Mesenchymal stem cell (in vitro differentiated cells and primary cell): ENCODE data around the gene GATA2.

Experiments used
- DNase-seq: peaks from one replicate; pipeline ENCODE4 v3.0.0-alpha.2; 2013
- H2AFZ ChIP-seq: one replicate; pipeline ENCODE4 v1.6.1; 2013; ENCODE audit warnings: low read depth, mild to moderate bottlenecking, control low read depth, inconsistent platforms, low read length, moderate library complexity
- H2AK5ac ChIP-seq: 2 replicates; pipeline ENCODE4 v1.6.1; 2013; ENCODE audit warnings: low read length, moderate library complexity, mild to moderate bottlenecking, inconsistent platforms; ENCODE audit not compliant: severe bottlenecking
- H2BK120ac ChIP-seq: one replicate; pipeline ENCODE4 v1.6.1; 2013; ENCODE audit warnings: low read depth, mild to moderate bottlenecking, inconsistent platforms, low read length, moderate library complexity
- H2BK12ac ChIP-seq, 2 experiments: one replicate each; pipeline ENCODE4 v1.6.1; 2013; ENCODE audit warnings: inconsistent platforms in 2 of 2, low read length in 2 of 2, mild to moderate bottlenecking in 2 of 2, moderate library complexity in 2 of 2, control low read depth in 1 of 2
- H2BK15ac ChIP-seq: one replicate; pipeline ENCODE4 v1.6.1; 2013; ENCODE audit warnings: mild to moderate bottlenecking, low read depth, inconsistent platforms; ENCODE audit not compliant: poor library complexity, severe bottlenecking
- H2BK5ac ChIP-seq: 2 replicates; pipeline ENCODE4 v1.6.1; 2013; ENCODE audit warnings: low read depth, mild to moderate bottlenecking, low read length, control low read depth, inconsistent platforms; ENCODE audit not compliant: poor library complexity, severe bottlenecking
- H3K14ac ChIP-seq, 2 experiments: one replicate each; pipeline ENCODE4 v1.6.1; 2013; ENCODE audit warnings: inconsistent platforms in 2 of 2, low read length in 2 of 2, control low read depth in 1 of 2, mild to moderate bottlenecking in 1 of 2, moderate library complexity in 1 of 2
- H3K18ac ChIP-seq, 2 experiments: one replicate each; pipeline ENCODE4 v1.6.1; 2013; ENCODE audit warnings: inconsistent platforms in 2 of 2, low read length in 2 of 2, control low read depth in 1 of 2, low read depth in 1 of 2, mild to moderate bottlenecking in 1 of 2
- H3K23ac ChIP-seq, 2 experiments: one replicate each; pipeline ENCODE4 v1.6.1; 2013; ENCODE audit warnings: inconsistent platforms in 2 of 2, low read length in 2 of 2, mild to moderate bottlenecking in 2 of 2, moderate library complexity in 2 of 2, control low read depth in 1 of 2
- H3K27ac ChIP-seq: 2 replicates; pipeline ENCODE4 v1.5.1; 2013; ENCODE audit warnings: mild to moderate bottlenecking, moderate library complexity, low read length, control low read depth, inconsistent platforms; ENCODE audit not compliant: poor library complexity, severe bottlenecking
- H3K27me3 ChIP-seq, 2 experiments: 2 replicates each; pipeline versions ENCODE4 v1.6.1 to v1.7.0; 2013; ENCODE audit warnings: low read length in 2 of 2, mild to moderate bottlenecking in 2 of 2, moderate library complexity in 2 of 2, control low read depth in 1 of 2, inconsistent platforms in 1 of 2; ENCODE audit not compliant: control insufficient read depth in 1 of 2, insufficient read depth in 1 of 2
- H3K36me3 ChIP-seq, 2 experiments: 2 replicates each; pipeline versions ENCODE4 v1.6.1 to v1.7.0; 2013; ENCODE audit warnings: low read length in 2 of 2, control low read depth in 1 of 2, inconsistent platforms in 1 of 2, low read depth in 1 of 2, mild to moderate bottlenecking in 1 of 2; ENCODE audit not compliant: insufficient read depth in 2 of 2, control insufficient read depth in 1 of 2
- H3K4ac ChIP-seq, 2 experiments: one replicate each; pipeline ENCODE4 v1.6.1; 2013; ENCODE audit warnings: inconsistent platforms in 2 of 2, low read length in 2 of 2, mild to moderate bottlenecking in 2 of 2, moderate library complexity in 2 of 2, control low read depth in 1 of 2, low read depth in 1 of 2
- H3K4me1 ChIP-seq: 2 replicates; pipeline ENCODE4 v1.6.1; 2013; ENCODE audit warnings: low read depth, low read length, control low read depth; ENCODE audit not compliant: control insufficient read depth, insufficient read depth
- H3K4me2 ChIP-seq: 2 replicates; pipeline ENCODE4 v1.6.1; 2013; ENCODE audit warnings: low read length, mild to moderate bottlenecking, inconsistent platforms; ENCODE audit not compliant: poor library complexity, severe bottlenecking
- H3K4me3 ChIP-seq, 2 experiments: 2 replicates each; pipeline versions ENCODE4 v1.5.1 to v1.7.0; 2013; ENCODE audit warnings: low read length in 2 of 2, mild to moderate bottlenecking in 2 of 2, control low read depth in 1 of 2, low read depth in 1 of 2; ENCODE audit not compliant: insufficient read depth in 1 of 2
- H3K79me1 ChIP-seq: replicated peaks from 2 replicates; pipeline ENCODE4 v1.6.1; 2013; ENCODE audit warnings: mild to moderate bottlenecking, control low read depth, low read length, inconsistent platforms; ENCODE audit not compliant: poor library complexity, severe bottlenecking
- H3K9ac ChIP-seq: 2 replicates; pipeline ENCODE4 v1.7.0; 2013; ENCODE audit warnings: mild to moderate bottlenecking, low read length, moderate library complexity
- H3K9me3 ChIP-seq: 2 replicates; pipeline ENCODE4 v1.7.0; 2013; ENCODE audit warnings: mild to moderate bottlenecking, low read length; ENCODE audit not compliant: control insufficient read depth
- H4K8ac ChIP-seq: one replicate; pipeline ENCODE4 v1.6.1; 2013; ENCODE audit warnings: inconsistent platforms, mild to moderate bottlenecking, low read length, moderate library complexity
- H4K91ac ChIP-seq: one replicate; pipeline ENCODE4 v1.6.1; 2013; ENCODE audit warnings: mild to moderate bottlenecking, low read length, inconsistent platforms
- WGBS: methylation state at CpG from one replicate; pipeline ENCODE4 v1.1.7; 2013; ENCODE audit warnings: mixed read lengths; 5-methylcytosine and 5-hydroxymethylcytosine counted together

Gene GATA2

DNA sequence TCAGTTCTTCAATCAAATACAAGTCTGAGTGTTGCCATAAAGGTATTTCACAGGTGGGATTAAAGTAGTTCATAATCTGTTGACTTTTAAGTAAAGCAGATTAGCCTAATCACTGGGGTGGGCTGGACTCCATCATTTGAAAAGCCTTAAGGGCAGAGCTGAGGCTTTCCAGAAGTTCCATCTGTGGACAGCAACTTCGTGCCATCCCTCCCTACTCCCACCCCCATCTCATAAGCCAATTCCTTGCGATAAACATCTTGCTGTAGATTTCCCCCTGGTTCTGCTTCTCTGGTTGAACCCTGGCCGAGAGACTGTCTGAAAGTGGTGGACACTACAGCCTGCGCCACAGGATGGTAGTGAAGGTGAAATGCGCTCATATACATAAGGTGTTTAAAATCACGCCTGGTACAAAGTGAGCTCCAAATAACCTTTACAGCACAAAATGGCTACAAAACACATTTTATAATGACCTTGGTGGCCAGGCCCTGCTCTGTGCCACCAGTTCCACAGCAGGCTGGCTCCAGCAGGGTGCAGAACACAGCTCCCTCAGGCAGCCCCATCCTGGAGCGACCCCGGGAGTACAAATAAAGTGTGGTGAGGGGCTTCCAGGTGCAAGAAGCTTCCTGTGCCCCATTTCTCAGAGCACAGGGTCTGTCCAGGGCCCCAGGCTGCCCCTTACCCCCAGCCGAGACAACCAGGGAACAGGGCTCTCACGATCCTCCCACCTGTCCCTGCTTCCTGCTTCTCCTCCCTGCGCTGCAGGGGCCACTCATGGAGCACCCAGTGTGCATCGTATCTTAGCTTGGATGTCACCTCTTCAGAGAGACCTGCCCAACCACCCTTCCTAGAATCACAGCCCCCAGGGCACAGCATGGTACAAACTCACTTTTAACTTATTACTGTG, 25.8 kb upstream of the GATA2 start:
- no peak overlapping the region for H3K4me2 ChIP-seq
- no peak overlapping the region for H2AK5ac ChIP-seq
- no peak overlapping the region for H3K9ac ChIP-seq
- H4K91ac ChIP-seq = no peak overlapping the region
- no peak overlapping the region for H3K4me3 ChIP-seq
- 74% methylated on average over 12 of the region's 12 CpGs for WGBS
- H3K18ac ChIP-seq = no peak overlapping the region
- no peak overlapping the region for H3K14ac ChIP-seq
- H3K79me1 ChIP-seq = no peaks in the 10 kb centered on the region
- no peak for DNase-seq
- no peak overlapping the region for H2AFZ ChIP-seq
- H2BK12ac ChIP-seq = no peak overlapping the region
- H4K8ac ChIP-seq = no peak overlapping the region
- no peak overlapping the region for H2BK120ac ChIP-seq
- peaks cover 70 to 95% of the 10 kb centered on the region in 2 experiments for H3K27me3 ChIP-seq
- no peaks in the 10 kb centered on the region for H3K4me1 ChIP-seq
- no peaks in the 10 kb centered on the region for H3K36me3 ChIP-seq
- H2BK15ac ChIP-seq = no peak overlapping the region
- no peak overlapping the region for H3K4ac ChIP-seq
- no peak overlapping the region for H3K27ac ChIP-seq
- no peak overlapping the region for H3K23ac ChIP-seq
- H2BK5ac ChIP-seq = no peak overlapping the region
- peaks cover 22% of the 10 kb centered on the region for H3K9me3 ChIP-seq

DNA sequence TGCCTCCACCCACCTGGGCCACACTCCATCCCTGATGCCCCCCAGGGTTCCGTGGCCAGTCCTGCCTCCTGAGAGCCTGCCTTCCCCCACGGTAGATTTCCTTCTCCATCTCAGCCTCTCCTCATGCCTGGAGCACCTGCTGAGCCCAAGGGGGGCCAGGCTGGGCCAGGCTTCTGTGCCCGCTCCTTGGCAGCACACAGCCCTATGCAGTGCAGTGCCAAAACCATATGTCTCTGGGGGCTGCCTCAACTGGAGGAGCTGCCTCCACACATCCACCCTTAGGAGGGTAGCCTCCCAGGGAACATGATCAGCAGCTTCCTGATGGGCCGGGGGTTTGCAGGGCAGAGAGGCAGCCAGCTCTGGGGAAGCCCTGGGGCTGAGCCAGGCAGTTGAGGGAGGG, 24.6 kb upstream of the GATA2 start:
- no peak overlapping the region for H3K9ac ChIP-seq
- no peak overlapping the region for H3K14ac ChIP-seq
- H3K9me3 ChIP-seq = peaks cover 27% of the 10 kb centered on the region
- no peak overlapping the region for H2AK5ac ChIP-seq
- no peak overlapping the region for H2BK12ac ChIP-seq
- H3K4me1 ChIP-seq = no peaks in the 10 kb centered on the region
- H3K36me3 ChIP-seq = no peaks in the 10 kb centered on the region
- no peak overlapping the region for H2AFZ ChIP-seq
- WGBS = 73% methylated on average over 3 of the region's 4 CpGs
- H3K4ac ChIP-seq = no peak overlapping the region
- H2BK5ac ChIP-seq = no peak overlapping the region
- no peak overlapping the region for H3K4me3 ChIP-seq
- H3K4me2 ChIP-seq = no peak overlapping the region
- H3K18ac ChIP-seq = no peak overlapping the region
- DNase-seq = no peak
- no peak overlapping the region for H2BK15ac ChIP-seq
- H4K91ac ChIP-seq = no peak overlapping the region
- H3K79me1 ChIP-seq = no peaks in the 10 kb centered on the region
- H2BK120ac ChIP-seq = no peak overlapping the region
- peaks cover 58 to 93% of the 10 kb centered on the region in 2 experiments for H3K27me3 ChIP-seq
- no peak overlapping the region for H3K27ac ChIP-seq
- no peak overlapping the region for H4K8ac ChIP-seq
- no peak overlapping the region for H3K23ac ChIP-seq

DNA sequence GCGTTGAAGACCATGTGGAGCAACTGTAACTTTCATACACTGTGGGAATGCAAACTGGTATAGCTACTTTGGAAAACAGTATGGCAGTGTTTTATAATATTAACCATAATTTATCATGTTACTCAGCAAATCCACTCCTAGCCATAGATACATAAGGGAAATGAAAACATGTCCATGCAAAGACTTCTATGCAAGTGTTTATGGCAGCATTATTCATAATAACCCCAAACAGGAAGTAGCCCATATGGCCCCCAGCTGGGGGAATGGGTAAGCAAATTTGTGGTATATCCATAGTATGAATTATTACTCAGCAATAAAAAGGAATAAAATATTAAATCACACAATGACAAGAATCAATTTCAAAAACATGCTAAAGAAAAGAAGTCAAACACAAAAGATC, 23.0 kb upstream of the GATA2 start:
- no peak overlapping the region for H4K8ac ChIP-seq
- H2BK12ac ChIP-seq = no peak overlapping the region
- H3K4ac ChIP-seq = no peak overlapping the region
- H2AFZ ChIP-seq = no peak overlapping the region
- no peak overlapping the region for H2BK120ac ChIP-seq
- H3K14ac ChIP-seq = no peak overlapping the region
- no peak overlapping the region for H2BK15ac ChIP-seq
- no peaks in the 10 kb centered on the region for H3K79me1 ChIP-seq
- no peak overlapping the region for H3K18ac ChIP-seq
- H3K27ac ChIP-seq = no peak overlapping the region
- H3K9ac ChIP-seq = no peak overlapping the region
- no peak overlapping the region for H2AK5ac ChIP-seq
- H3K27me3 ChIP-seq = peaks cover 41 to 76% of the 10 kb centered on the region in 2 experiments
- H3K9me3 ChIP-seq = peaks cover 27% of the 10 kb centered on the region
- no peak overlapping the region for H3K4me2 ChIP-seq
- no peak overlapping the region for H3K23ac ChIP-seq
- no peak overlapping the region for H2BK5ac ChIP-seq
- H3K4me3 ChIP-seq = no peak overlapping the region
- no peak for DNase-seq
- H4K91ac ChIP-seq = no peak overlapping the region
- H3K36me3 ChIP-seq = no peaks in the 10 kb centered on the region
- no peaks in the 10 kb centered on the region for H3K4me1 ChIP-seq
- WGBS = no CpG with 5 or more reads among the region's 1 CpG

DNA sequence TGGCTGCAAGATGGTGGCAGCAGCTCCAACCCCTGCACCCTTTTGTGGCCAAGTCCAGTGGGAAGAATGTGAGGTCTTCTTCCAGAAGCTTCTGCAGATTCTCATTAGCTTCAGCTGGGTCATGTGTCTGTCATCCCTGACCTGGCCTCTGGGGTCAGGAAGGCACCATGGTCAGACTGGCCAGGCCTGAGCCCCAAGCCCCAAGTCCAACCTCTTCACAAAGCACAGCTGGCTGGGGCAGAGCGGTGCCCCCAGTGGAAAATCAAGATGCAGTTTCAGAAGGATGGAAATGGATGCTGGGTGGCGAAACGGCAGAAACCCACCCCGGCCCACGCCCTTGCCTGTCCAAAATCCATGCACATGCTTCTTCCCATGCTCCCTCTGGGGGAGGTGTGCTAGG, 15.9 kb upstream of the GATA2 start:
- no peak overlapping the region for H4K91ac ChIP-seq
- H2AK5ac ChIP-seq = no peak overlapping the region
- H2BK15ac ChIP-seq = no peak overlapping the region
- H2BK12ac ChIP-seq = no peak overlapping the region
- H2AFZ ChIP-seq = no peak overlapping the region
- no peak overlapping the region for H3K18ac ChIP-seq
- no peak overlapping the region for H3K4me3 ChIP-seq
- H3K27me3 ChIP-seq = peaks cover 54 to 73% of the 10 kb centered on the region in 2 experiments
- no peaks in the 10 kb centered on the region for H3K79me1 ChIP-seq
- H3K4ac ChIP-seq = no peak overlapping the region
- no peaks in the 10 kb centered on the region for H3K4me1 ChIP-seq
- no peak overlapping the region for H3K9ac ChIP-seq
- no peak overlapping the region for H3K4me2 ChIP-seq
- no peaks in the 10 kb centered on the region for H3K36me3 ChIP-seq
- H3K27ac ChIP-seq = no peak overlapping the region
- WGBS = 90% methylated on average over 5 of the region's 5 CpGs
- no peak overlapping the region for H2BK5ac ChIP-seq
- H3K23ac ChIP-seq = no peak overlapping the region
- no peak overlapping the region for H3K14ac ChIP-seq
- DNase-seq = no peak
- H3K9me3 ChIP-seq = peaks cover 5% of the 10 kb centered on the region
- no peak overlapping the region for H2BK120ac ChIP-seq
- H4K8ac ChIP-seq = no peak overlapping the region
